Measurements from ENCODE around the gene DNAH6. TPM values are rescaled to one million over a fixed set of nuclear protein-coding genes. Genes with fewer than 3 reads are reported as not detected.

The DNAH6 gene
- total RNA-seq, 3 donors from 2014 or later: 2.3 to 4.1 (median 3.0) TPM

- Histone ChIP-seq H3K27me3 (no peaks in the 10 kb centered on the region), H3K4me3 (no peak overlapping the region), H3K9me3 (no peaks in the 10 kb centered on the region), H3K4me1 (no peaks in the 10 kb centered on the region), H3K36me3 (no peaks in the 10 kb centered on the region), H3K27ac (no peak overlapping the region)
- intact Hi-C loops (cut with DNase I; ENCODE audit: low total_unique reads): no loop called here
- no peak for DNase-seq (ENCODE audit: low spot score in 2 of 2)
- TF ChIP-seq POLR2A (IDR thresholded peaks at IDR 0.05): no peak
- no peak for TF ChIP-seq POLR2AphosphoS5 (IDR thresholded peaks at IDR 0.05)
- TF ChIP-seq CTCF (IDR thresholded peaks at IDR 0.05): no peak
Observed at GRCh38 chr2:84619794-84620371, 103.6 kb downstream of the DNAH6 start.

GRCh38 chr2:84628486-84628885, 112.2 kb downstream of the DNAH6 start:
- no peak for TF ChIP-seq POLR2A (IDR thresholded peaks at IDR 0.05)
- DNase-seq (ENCODE audit: low spot score in 2 of 2): no peak
- Histone ChIP-seq H3K27me3 (no peaks in the 10 kb centered on the region), H3K4me3 (no peak overlapping the region), H3K4me1 (no peaks in the 10 kb centered on the region), H3K9me3 (no peaks in the 10 kb centered on the region), H3K27ac (no peak overlapping the region), H3K36me3 (no peaks in the 10 kb centered on the region)
- intact Hi-C loops (cut with DNase I; ENCODE audit: low total_unique reads): no loop called here

GRCh38 chr2:84629550-84629949, 113.3 kb downstream of the DNAH6 start:
- no peaks in the 10 kb centered on the region for H3K4me1 ChIP-seq
- intact Hi-C loops (cut with DNase I; ENCODE audit: low total_unique reads): no loop called here
- no peak for TF ChIP-seq POLR2A (IDR thresholded peaks at IDR 0.05)
- TF ChIP-seq POLR2AphosphoS5 (IDR thresholded peaks at IDR 0.05): no peak
- TF ChIP-seq CTCF (IDR thresholded peaks at IDR 0.05): no peak
- H3K4me3 ChIP-seq: no peak overlapping the region
- no peak for DNase-seq (ENCODE audit: low spot score in 2 of 2)
- H3K36me3 ChIP-seq: no peaks in the 10 kb centered on the region
- H3K27me3 ChIP-seq: no peaks in the 10 kb centered on the region
- no peak overlapping the region for H3K27ac ChIP-seq
- H3K9me3 ChIP-seq: no peaks in the 10 kb centered on the region

GRCh38 chr2:84631047-84631446, 114.7 kb downstream of the DNAH6 start:
- Histone ChIP-seq H3K27me3 (no peaks in the 10 kb centered on the region), H3K27ac (no peak overlapping the region), H3K4me3 (no peak overlapping the region), H3K4me1 (no peaks in the 10 kb centered on the region), H3K9me3 (no peaks in the 10 kb centered on the region), H3K36me3 (no peaks in the 10 kb centered on the region)
- TF ChIP-seq POLR2AphosphoS5 (IDR thresholded peaks at IDR 0.05) (no peak), CTCF (IDR thresholded peaks at IDR 0.05) (peak in 1 of 3 donors; percentile 38)
- intact Hi-C loops (cut with DNase I; ENCODE audit: low total_unique reads): no loop called here
- no peak for DNase-seq (ENCODE audit: low spot score in 2 of 2)

GRCh38 chr2:84631985-84632384, 115.7 kb downstream of the DNAH6 start:
- no peak for DNase-seq (ENCODE audit: low spot score in 2 of 2)
- intact Hi-C loops (cut with DNase I; ENCODE audit: low total_unique reads): no loop called here
- H3K27me3 ChIP-seq: no peaks in the 10 kb centered on the region
- H3K27ac ChIP-seq: no peak overlapping the region
- H3K36me3 ChIP-seq: no peaks in the 10 kb centered on the region
- no peaks in the 10 kb centered on the region for H3K9me3 ChIP-seq
- no peak for TF ChIP-seq POLR2A (IDR thresholded peaks at IDR 0.05)
- no peaks in the 10 kb centered on the region for H3K4me1 ChIP-seq
- no peak overlapping the region for H3K4me3 ChIP-seq

- H3K27ac ChIP-seq: no peak overlapping the region
- no peaks in the 10 kb centered on the region for H3K4me1 ChIP-seq
- no peaks in the 10 kb centered on the region for H3K9me3 ChIP-seq
- H3K36me3 ChIP-seq: no peaks in the 10 kb centered on the region
- TF ChIP-seq POLR2AphosphoS5 (IDR thresholded peaks at IDR 0.05) (no peak), POLR2A (IDR thresholded peaks at IDR 0.05) (no peak), CTCF (IDR thresholded peaks at IDR 0.05) (no peak)
- H3K4me3 ChIP-seq: no peak overlapping the region
- DNase-seq (ENCODE audit: low spot score in 2 of 2): no peak
- no peaks in the 10 kb centered on the region for H3K27me3 ChIP-seq
- intact Hi-C loops (cut with DNase I; ENCODE audit: low total_unique reads): no loop called here
Observed at GRCh38 chr2:84636080-84636971, 120.0 kb downstream of the DNAH6 start.
